ENCODE results near the gene CIT. TPM values are rescaled to one million over a fixed set of nuclear protein-coding genes. Genes with fewer than 3 reads are reported as not detected.

CIT gene
- total and polyA plus RNA-seq, 10 of the 15 experiments (the other 5 are each of a cell fraction or from before 2014, with no cell fraction given) = 1.0 to 38.2 (median 14.9) TPM

DNA sequence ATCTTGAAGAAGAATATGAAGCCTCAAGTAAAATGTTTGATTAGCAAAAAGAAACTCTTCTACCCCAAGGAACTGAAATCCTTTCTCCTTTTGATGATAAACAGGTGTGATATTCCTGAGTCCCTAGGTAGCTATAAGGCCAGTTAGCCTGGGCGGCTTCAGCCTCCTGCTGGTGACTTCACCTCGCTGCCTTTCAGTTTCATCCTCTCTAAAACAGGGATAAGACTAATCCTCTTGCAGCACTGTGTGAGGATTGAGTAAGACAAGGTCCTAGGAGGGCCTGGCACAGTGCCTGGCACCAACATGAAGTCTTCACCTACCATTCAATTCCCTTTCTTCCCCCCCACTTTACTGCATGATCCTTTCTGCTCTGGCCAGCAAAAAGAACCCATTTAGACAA lies 42.1 kb downstream of the CIT start:
- Histone ChIP-seq H3K36me3 (ENCODE audit: control insufficient read depth in 2 of 2, insufficient read depth in 2 of 2, low read length in 1 of 2) (peaks cover 3% of the 10 kb centered on the region in 2 experiments), H3K27ac (ENCODE audit: control insufficient read depth, insufficient read depth) (no peak overlapping the region), H4K20me1 (ENCODE audit: control insufficient read depth, insufficient read depth) (no peaks in the 10 kb centered on the region), H3K27me3 (replicated peaks in 1 of 2; ENCODE audit: control insufficient read depth in 2 of 2, insufficient read depth in 2 of 2, low read length in 1 of 2) (no peaks in the 10 kb centered on the region), H3K9ac (ENCODE audit: control insufficient read depth, insufficient read depth, low read length) (no peak overlapping the region), H3K4me3 (no peak overlapping the region), H3K4me1 (ENCODE audit: control insufficient read depth, insufficient read depth, low read length) (no peaks in the 10 kb centered on the region), H3K4me2 (ENCODE audit: control insufficient read depth, insufficient read depth) (no peak overlapping the region), H2AFZ (ENCODE audit: control insufficient read depth, low read depth, low read length) (no peak overlapping the region), H3K9me3 (replicated peaks; ENCODE audit: control insufficient read depth, insufficient read depth, low read length) (no peaks in the 10 kb centered on the region), H3K79me2 (ENCODE audit: control insufficient read depth, insufficient read depth, low read length) (no peaks in the 10 kb centered on the region)
- BruUV-seq (replicated peaks) = no TSS peak
- no peak for ATAC-seq
- no peak for FAIRE-seq
- SMC1A ChIA-PET (ENCODE audit: uncharacterized antibody, unreplicated experiment) = interaction anchor here (1.0 kb wide), 1 partner anchor 9 kb away, joined by 3 read pairs; no protein-coding TSS in a partner anchor
- TF ChIP-seq, protein P1, sequence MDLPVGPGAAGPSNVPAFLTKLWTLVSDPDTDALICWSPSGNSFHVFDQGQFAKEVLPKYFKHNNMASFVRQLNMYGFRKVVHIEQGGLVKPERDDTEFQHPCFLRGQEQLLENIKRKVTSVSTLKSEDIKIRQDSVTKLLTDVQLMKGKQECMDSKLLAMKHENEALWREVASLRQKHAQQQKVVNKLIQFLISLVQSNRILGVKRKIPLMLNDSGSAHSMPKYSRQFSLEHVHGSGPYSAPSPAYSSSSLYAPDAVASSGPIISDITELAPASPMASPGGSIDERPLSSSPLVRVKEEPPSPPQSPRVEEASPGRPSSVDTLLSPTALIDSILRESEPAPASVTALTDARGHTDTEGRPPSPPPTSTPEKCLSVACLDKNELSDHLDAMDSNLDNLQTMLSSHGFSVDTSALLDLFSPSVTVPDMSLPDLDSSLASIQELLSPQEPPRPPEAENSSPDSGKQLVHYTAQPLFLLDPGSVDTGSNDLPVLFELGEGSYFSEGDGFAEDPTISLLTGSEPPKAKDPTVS (IDR thresholded peaks at IDR 0.05; ENCODE audit: low read depth, low read length) = no peak
- no peak for TF ChIP-seq CHD1 (IDR thresholded peaks at IDR 0.05; ENCODE audit: low read depth, low read length)
- TF ChIP-seq EZH2 (IDR thresholded peaks at IDR 0.05; ENCODE audit: borderline replicate concordance, control insufficient read depth, low read depth, low read length) = no peak
- TF ChIP-seq CREB1 (IDR thresholded peaks at IDR 0.05; ENCODE audit: low read depth) = no peak
- TF ChIP-seq NFYB (IDR thresholded peaks at IDR 0.05; ENCODE audit: insufficient read depth, low read depth, low read length) = no peak
- no peak for TF ChIP-seq ASH2L (IDR thresholded peaks at IDR 0.05; ENCODE audit: borderline replicate concordance, low read depth)
- TF ChIP-seq NR2F1 (conservative IDR thresholded peaks at IDR 0.05) = no peak
- no peak for TF ChIP-seq NR2C2 (IDR thresholded peaks at IDR 0.05; ENCODE audit: borderline replicate concordance, control insufficient read depth, insufficient read length, low read depth)
- no peak for TF ChIP-seq KLF5 (IDR thresholded peaks at IDR 0.05; ENCODE audit: partially characterized antibody)
- TF ChIP-seq STAT1 (conservative IDR thresholded peaks at IDR 0.05) = no peak
- TF ChIP-seq, protein P2, sequence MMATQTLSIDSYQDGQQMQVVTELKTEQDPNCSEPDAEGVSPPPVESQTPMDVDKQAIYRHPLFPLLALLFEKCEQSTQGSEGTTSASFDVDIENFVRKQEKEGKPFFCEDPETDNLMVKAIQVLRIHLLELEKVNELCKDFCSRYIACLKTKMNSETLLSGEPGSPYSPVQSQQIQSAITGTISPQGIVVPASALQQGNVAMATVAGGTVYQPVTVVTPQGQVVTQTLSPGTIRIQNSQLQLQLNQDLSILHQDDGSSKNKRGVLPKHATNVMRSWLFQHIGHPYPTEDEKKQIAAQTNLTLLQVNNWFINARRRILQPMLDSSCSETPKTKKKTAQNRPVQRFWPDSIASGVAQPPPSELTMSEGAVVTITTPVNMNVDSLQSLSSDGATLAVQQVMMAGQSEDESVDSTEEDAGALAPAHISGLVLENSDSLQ (IDR thresholded peaks at IDR 0.05) = no peak
- TF ChIP-seq HCFC1 (IDR thresholded peaks at IDR 0.05; ENCODE audit: low read length) = no peak
- no peak for TF ChIP-seq STAT3 (IDR thresholded peaks at IDR 0.05; ENCODE audit: low read depth, low read length)
- TF ChIP-seq FOXK2 (IDR thresholded peaks at IDR 0.05) = no peak
- TF ChIP-seq ZSCAN29 (IDR thresholded peaks at IDR 0.05) = no peak
- TF ChIP-seq YY1 (IDR thresholded peaks at IDR 0.05; ENCODE audit: low read depth, low read length) = no peak
- TF ChIP-seq ETV6 (conservative IDR thresholded peaks at IDR 0.05 in 1 of 2, IDR thresholded peaks at IDR 0.05 in 1 of 2; ENCODE audit: borderline replicate concordance in 1 of 2, low read depth in 1 of 2) = no peak
- RAD21 ChIA-PET (ENCODE audit: unreplicated experiment) = no interaction called here
- POLR2A ChIA-PET = no interaction called here
- in situ Hi-C loops (cut with MboI) = no loop called here
- intact Hi-C loops (cut with micrococcal nuclease; ENCODE audit: unreplicated experiment) = no loop called here
- no peak for DNase-seq (ENCODE audit: low read depth, low spot score)
- WGBS (ENCODE audit: insufficient coverage, insufficient replicate concordance, low lambda C conversion rate, missing lambda C conversion rate) = 100% methylated on average over 2 of the region's 2 CpGs
- CTCF ChIA-PET = no interaction called here
